GM19397 (cell line): ENCODE results near the gene CYTH1.

Experiments used
- ATAC-seq: cut with Tn5 transposase; IDR thresholded peaks from one replicate; pipeline ENCODE4 v1.9.1; 2021; ENCODE audit warnings: mild to moderate bottlenecking, moderate library complexity; ENCODE audit not compliant: unreplicated experiment

Gene CYTH1

GRCh38 chr17:78696016-78696982 lies 85.8 kb downstream of the CYTH1 start:
- ATAC-seq = no peak

- ATAC-seq = no peak
Observed at GRCh38 chr17:78694805-78695531, 87.1 kb downstream of the CYTH1 start.

GRCh38 chr17:78693346-78694083 lies 88.6 kb downstream of the CYTH1 start:
- no peak for ATAC-seq

- ATAC-seq = no peak
Observed at GRCh38 chr17:78692460-78693010, 89.5 kb downstream of the CYTH1 start.

GRCh38 chr17:78689029-78689428 lies 93.0 kb downstream of the CYTH1 start:
- no peak for ATAC-seq

GRCh38 chr17:78687944-78688343 lies 94.1 kb downstream of the CYTH1 start:
- no peak for ATAC-seq

GRCh38 chr17:78687125-78687524 lies 94.9 kb downstream of the CYTH1 start:
- ATAC-seq = no peak

GRCh38 chr17:78684026-78684425 lies 98.0 kb downstream of the CYTH1 start:
- ATAC-seq = no peak

GRCh38 chr17:78683408-78683961 lies 98.6 kb downstream of the CYTH1 start:
- no peak for ATAC-seq

- no peak for ATAC-seq
Observed at GRCh38 chr17:78682363-78682762, 99.7 kb downstream of the CYTH1 start.

- ATAC-seq = no peak
Observed at GRCh38 chr17:78680436-78680835, 101.6 kb downstream of the CYTH1 start.

GRCh38 chr17:78679495-78680395 lies 102.3 kb downstream of the CYTH1 start:
- ATAC-seq = no peak

- no peak for ATAC-seq
Observed at GRCh38 chr17:78678711-78679110, 103.4 kb downstream of the CYTH1 start.

- no peak for ATAC-seq
Observed at GRCh38 chr17:78678222-78678557, 103.9 kb downstream of the CYTH1 start.

GRCh38 chr17:78677303-78678221 lies 104.5 kb downstream of the CYTH1 start:
- ATAC-seq = no peak

GRCh38 chr17:78676412-78677302 lies 105.4 kb downstream of the CYTH1 start:
- ATAC-seq = no peak

GRCh38 chr17:78675836-78676235 lies 106.2 kb downstream of the CYTH1 start:
- ATAC-seq = no peak

GRCh38 chr17:78675316-78675616 lies 106.8 kb downstream of the CYTH1 start:
- ATAC-seq = no peak
